Fibroblast of lung (primary cell): Measurements from ENCODE around the gene TXNRD2. TPM values are rescaled to one million over a fixed set of nuclear protein-coding genes. Genes with fewer than 3 reads are reported as not detected.

ENCODE experiments used
- DNase-seq, 2 donors: peaks; one replicate each; pipeline versions ENCODE4 v3.0.0 to v3.0.0-alpha.2; 2010; ENCODE audit warnings: low read depth in 2 of 2
- H2AFZ ChIP-seq: 2 replicates; pipeline ENCODE4 v1.5.1; 2012; ENCODE audit warnings: low read length, control low read depth, inconsistent platforms
- H3K27ac ChIP-seq: 2 replicates; pipeline ENCODE4 v1.5.1; 2011; ENCODE audit warnings: low read length, control low read depth; ENCODE audit not compliant: insufficient read depth
- H3K27me3 ChIP-seq: 2 replicates; pipeline ENCODE4 v1.5.1; 2011; ENCODE audit warnings: mild to moderate bottlenecking, low read length; ENCODE audit not compliant: control insufficient read depth, insufficient read depth
- H3K36me3 ChIP-seq: 2 replicates; pipeline ENCODE4 v1.5.1; 2011; ENCODE audit warnings: low read length; ENCODE audit not compliant: control insufficient read depth, insufficient read depth
- H3K4me1 ChIP-seq: 2 replicates; pipeline ENCODE4 v1.5.1; 2011; ENCODE audit warnings: low read length; ENCODE audit not compliant: control insufficient read depth, insufficient read depth; ENCODE audit errors: extremely low read depth
- H3K4me2 ChIP-seq: 2 replicates; pipeline ENCODE4 v1.5.1; 2011; ENCODE audit warnings: low read length, control low read depth; ENCODE audit not compliant: insufficient read depth; ENCODE audit errors: extremely low read depth
- H3K4me3 ChIP-seq, 4 experiments: fragments of 200-600 bp in 1 of 4; sonication (generic) in 1 of 4; replicated peaks in 1 of 4; 2 replicates each; pipeline ENCODE4 v1.5.1; 2011 to 2016; ENCODE audit warnings: low read length in 4 of 4, low read depth in 3 of 4, mild to moderate bottlenecking in 3 of 4, control low read depth in 2 of 4, inconsistent platforms in 1 of 4, mixed read lengths in 1 of 4; ENCODE audit not compliant: insufficient read depth in 1 of 4; ENCODE audit errors: control extremely low read depth in 1 of 4
- H3K79me2 ChIP-seq: 2 replicates; pipeline ENCODE4 v1.5.1; 2012; ENCODE audit warnings: mild to moderate bottlenecking, low read length, inconsistent platforms; ENCODE audit not compliant: control insufficient read depth, insufficient read depth
- H3K9ac ChIP-seq: 2 replicates; pipeline ENCODE4 v1.5.1; 2011; ENCODE audit warnings: mild to moderate bottlenecking, low read length, control low read depth; ENCODE audit not compliant: insufficient read depth
- H3K9me3 ChIP-seq: 2 replicates; pipeline ENCODE4 v1.5.1; 2012; ENCODE audit warnings: low read depth, low read length; ENCODE audit not compliant: control insufficient read depth, insufficient read depth
- H4K20me1 ChIP-seq: 2 replicates; pipeline ENCODE4 v1.5.1; 2011; ENCODE audit warnings: low read length; ENCODE audit not compliant: control insufficient read depth, insufficient read depth; ENCODE audit errors: extremely low read depth
- EZH2 ChIP-seq: IDR thresholded peaks from 2 replicates; pipeline ENCODE4 v1.5.1; 2012; ENCODE audit warnings: low read length, control low read depth, mild to moderate bottlenecking; ENCODE audit errors: missing control alignments
- polyA plus RNA-seq, 2 donors: library from polyadenylated mRNA; depleted of rRNA in 1 of 2; stranded (reverse) in 1 of 2; unstranded in 1 of 2; fragments of >200 nt; gene quantifications; 2 replicates each; pipeline ENCODE4 v1.2.1, GENCODE V29; 2011 to 2012; ENCODE audit warnings: missing spikeins in 1 of 2
- total RNA-seq: library from RNA; depleted of rRNA; stranded (reverse); fragments of >200 nt; gene quantifications from 2 replicates; pipeline ENCODE4 v1.2.1, GENCODE V29; 2014
- TF ChIP-seq, protein P1 (sequence below), 2 donors: IDR thresholded peaks in 1 of 2; conservative IDR thresholded peaks in 1 of 2; 1 replicate in 1 of 2; 2 replicates in 1 of 2; pipeline ENCODE4 v1.5.1; 2011 to 2012; ENCODE audit warnings: low read length in 2 of 2, control low read depth in 1 of 2, inconsistent platforms in 1 of 2, low read depth in 1 of 2, mild to moderate bottlenecking in 1 of 2

Gene TXNRD2
- total and polyA plus RNA-seq, 2 donors (not counting 1 experiment from before 2014, with no cell fraction given) = 13.2 to 30.7 TPM

DNA sequence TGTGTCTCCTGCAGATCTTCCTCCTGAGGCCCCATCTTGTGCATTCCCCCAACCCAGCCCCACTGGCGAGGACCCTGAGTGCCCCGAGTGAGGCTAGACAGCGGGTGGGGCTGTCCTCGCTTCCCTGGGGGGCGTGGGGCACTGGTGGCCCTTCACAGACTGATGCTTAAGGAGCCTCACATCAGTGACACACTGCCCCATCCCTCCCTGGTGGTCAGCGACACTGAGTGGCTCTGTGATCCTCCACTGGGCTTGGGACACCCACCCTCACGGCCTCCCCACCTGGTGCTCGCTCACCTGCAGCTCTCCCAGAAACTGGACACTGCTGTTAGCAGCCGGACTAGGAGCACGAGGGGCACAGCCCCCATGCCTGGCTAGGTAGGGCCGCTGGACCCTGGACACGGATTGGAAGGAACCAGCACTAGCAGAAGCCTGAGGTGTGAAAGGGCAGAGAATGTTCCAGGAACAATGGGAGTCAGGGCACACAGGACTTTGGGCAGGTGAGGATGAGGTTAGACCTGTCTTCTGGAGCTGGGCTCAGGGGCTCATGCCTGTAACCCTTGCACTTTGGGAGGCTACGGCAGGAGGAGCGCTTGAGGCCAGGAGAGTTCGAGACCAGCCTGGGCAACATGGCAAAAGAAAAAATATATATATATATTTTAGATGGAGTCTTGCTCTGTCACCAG, 23.2 kb upstream of the TXNRD2 start:
- Histone ChIP-seq H3K36me3 (peaks cover 18% of the 10 kb centered on the region), H3K9me3 (no peaks in the 10 kb centered on the region), H3K4me3 (no peak overlapping the region), H3K4me2 (no peak overlapping the region), H3K27me3 (no peaks in the 10 kb centered on the region), H3K9ac (no peak overlapping the region), H4K20me1 (no peaks in the 10 kb centered on the region), H2AFZ (no peak overlapping the region), H3K4me1 (no peaks in the 10 kb centered on the region), H3K27ac (no peak overlapping the region), H3K79me2 (no peaks in the 10 kb centered on the region)
- DNase-seq = no peak
- TF ChIP-seq EZH2 = no peak
- TF ChIP-seq, protein P1, sequence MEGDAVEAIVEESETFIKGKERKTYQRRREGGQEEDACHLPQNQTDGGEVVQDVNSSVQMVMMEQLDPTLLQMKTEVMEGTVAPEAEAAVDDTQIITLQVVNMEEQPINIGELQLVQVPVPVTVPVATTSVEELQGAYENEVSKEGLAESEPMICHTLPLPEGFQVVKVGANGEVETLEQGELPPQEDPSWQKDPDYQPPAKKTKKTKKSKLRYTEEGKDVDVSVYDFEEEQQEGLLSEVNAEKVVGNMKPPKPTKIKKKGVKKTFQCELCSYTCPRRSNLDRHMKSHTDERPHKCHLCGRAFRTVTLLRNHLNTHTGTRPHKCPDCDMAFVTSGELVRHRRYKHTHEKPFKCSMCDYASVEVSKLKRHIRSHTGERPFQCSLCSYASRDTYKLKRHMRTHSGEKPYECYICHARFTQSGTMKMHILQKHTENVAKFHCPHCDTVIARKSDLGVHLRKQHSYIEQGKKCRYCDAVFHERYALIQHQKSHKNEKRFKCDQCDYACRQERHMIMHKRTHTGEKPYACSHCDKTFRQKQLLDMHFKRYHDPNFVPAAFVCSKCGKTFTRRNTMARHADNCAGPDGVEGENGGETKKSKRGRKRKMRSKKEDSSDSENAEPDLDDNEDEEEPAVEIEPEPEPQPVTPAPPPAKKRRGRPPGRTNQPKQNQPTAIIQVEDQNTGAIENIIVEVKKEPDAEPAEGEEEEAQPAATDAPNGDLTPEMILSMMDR (conservative IDR thresholded peaks at IDR 0.05 in 1 of 2, IDR thresholded peaks at IDR 0.05 in 1 of 2; ENCODE audit: low read depth in 1 of 2, low read length in 2 of 2) = no peak

DNA sequence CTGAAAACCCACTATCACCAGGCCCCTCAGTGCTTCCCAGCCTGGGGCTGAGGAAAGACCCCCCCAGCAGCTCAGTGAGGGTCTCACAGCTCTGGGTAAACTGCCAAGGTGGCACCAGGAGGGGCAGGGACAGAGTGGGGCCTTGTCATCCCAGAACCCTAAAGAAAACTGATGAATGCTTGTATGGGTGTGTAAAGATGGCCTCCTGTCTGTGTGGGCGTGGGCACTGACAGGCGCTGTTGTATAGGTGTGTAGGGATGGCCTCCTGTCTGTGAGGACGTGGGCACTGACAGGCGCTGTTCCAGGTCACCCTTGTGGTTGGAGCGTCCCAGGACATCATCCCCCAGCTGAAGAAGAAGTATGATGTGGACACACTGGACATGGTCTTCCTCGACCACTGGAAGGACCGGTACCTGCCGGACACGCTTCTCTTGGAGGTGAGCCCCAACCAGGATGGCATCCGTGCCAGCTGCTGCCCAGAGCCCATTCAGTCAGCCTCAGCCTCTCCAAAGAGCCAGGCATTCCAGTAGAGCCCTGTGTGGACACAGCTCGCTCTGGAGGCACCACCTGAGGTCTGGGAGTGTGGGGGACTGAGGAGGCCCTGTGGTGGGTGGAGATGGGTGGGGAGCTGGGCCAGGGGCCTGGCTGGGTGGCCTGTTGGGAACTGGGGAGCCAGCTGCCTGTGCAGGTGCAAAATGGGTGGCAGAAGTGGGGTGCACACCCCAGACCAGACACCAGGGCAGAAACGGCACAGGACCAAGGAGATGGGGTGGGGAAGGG, 22.4 kb upstream of the TXNRD2 start:
- no peaks in the 10 kb centered on the region for H3K9me3 ChIP-seq
- no peak overlapping the region for H2AFZ ChIP-seq
- no peaks in the 10 kb centered on the region for H3K79me2 ChIP-seq
- peaks cover under 1% of the 10 kb centered on the region for H3K4me1 ChIP-seq
- TF ChIP-seq EZH2 = no peak
- TF ChIP-seq, protein P1 (conservative IDR thresholded peaks at IDR 0.05 in 1 of 2, IDR thresholded peaks at IDR 0.05 in 1 of 2; ENCODE audit: low read depth in 1 of 2, low read length in 2 of 2) = no peak
- no peak overlapping the region for H3K4me2 ChIP-seq
- DNase-seq = no peak
- peaks cover 18% of the 10 kb centered on the region for H3K36me3 ChIP-seq
- no peak overlapping the region for H3K27ac ChIP-seq
- no peak overlapping the region for H3K9ac ChIP-seq
- no peaks in the 10 kb centered on the region for H4K20me1 ChIP-seq
- no peak overlapping the region for H3K4me3 ChIP-seq
- no peaks in the 10 kb centered on the region for H3K27me3 ChIP-seq

DNA sequence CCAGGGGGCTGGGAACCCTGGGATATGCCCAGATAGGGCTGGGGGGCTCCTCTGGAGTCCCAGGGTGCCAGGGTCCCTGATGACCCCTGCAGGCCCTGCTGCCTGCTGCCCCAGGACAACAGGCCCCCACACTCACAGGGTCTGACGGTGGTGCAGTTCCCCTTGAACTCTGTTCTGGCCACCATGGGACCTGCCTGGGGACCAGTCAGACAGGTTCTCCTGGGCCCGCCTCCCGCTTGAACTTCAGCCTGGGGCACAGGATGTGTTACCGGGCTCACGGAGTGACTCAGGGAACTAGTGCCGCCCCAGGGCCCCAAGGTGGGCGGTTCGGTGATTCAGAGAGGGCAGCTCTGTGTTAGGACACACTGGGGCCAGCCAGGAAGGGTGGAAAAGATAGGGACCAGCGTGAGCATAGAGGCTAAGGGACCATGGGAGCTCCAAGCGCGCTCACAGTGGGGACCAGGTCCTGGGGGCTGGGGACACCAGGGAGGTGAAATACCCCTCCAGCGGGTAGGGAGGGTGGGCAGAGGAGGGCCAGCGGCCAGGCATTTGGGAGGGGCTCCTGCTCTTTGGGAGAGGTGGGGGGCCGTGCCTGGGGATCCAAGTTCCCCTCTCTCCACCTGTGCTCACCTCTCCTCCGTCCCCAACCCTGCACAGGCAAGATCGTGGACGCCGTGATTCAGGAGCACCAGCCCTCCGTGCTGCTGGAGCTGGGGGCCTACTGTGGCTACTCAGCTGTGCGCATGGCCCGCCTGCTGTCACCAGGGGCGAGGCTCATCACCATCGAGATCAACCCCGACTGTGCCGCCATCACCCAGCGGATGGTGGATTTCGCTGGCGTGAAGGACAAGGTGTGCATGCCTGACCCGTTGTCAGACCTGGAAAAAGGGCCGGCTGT, 21.5 kb upstream of the TXNRD2 start:
- Histone ChIP-seq H3K4me2 (no peak overlapping the region), H3K27ac (no peak overlapping the region), H4K20me1 (no peaks in the 10 kb centered on the region), H3K9me3 (no peaks in the 10 kb centered on the region), H3K4me3 (no peak overlapping the region), H3K36me3 (peaks cover 15% of the 10 kb centered on the region), H3K27me3 (no peaks in the 10 kb centered on the region), H3K9ac (no peak overlapping the region), H3K4me1 (peaks cover 2% of the 10 kb centered on the region), H3K79me2 (no peaks in the 10 kb centered on the region), H2AFZ (no peak overlapping the region)
- DNase-seq = peak in 1 of 2 donors; percentile 53
- TF ChIP-seq EZH2 = no peak
